HG03139 (cell line): Measurements from ENCODE around the gene SH3RF3.

Source experiments
- ATAC-seq: cut with Tn5 transposase; IDR thresholded peaks from one replicate; pipeline ENCODE4 v1.9.1; 2021; ENCODE audit not compliant: unreplicated experiment

The SH3RF3 gene

GRCh38 chr2:109486711-109487535, 357.9 kb downstream of the SH3RF3 start:
- ATAC-seq = no peak

- ATAC-seq = no peak
Observed at GRCh38 chr2:109487536-109487869, 358.5 kb downstream of the SH3RF3 start.

DNA sequence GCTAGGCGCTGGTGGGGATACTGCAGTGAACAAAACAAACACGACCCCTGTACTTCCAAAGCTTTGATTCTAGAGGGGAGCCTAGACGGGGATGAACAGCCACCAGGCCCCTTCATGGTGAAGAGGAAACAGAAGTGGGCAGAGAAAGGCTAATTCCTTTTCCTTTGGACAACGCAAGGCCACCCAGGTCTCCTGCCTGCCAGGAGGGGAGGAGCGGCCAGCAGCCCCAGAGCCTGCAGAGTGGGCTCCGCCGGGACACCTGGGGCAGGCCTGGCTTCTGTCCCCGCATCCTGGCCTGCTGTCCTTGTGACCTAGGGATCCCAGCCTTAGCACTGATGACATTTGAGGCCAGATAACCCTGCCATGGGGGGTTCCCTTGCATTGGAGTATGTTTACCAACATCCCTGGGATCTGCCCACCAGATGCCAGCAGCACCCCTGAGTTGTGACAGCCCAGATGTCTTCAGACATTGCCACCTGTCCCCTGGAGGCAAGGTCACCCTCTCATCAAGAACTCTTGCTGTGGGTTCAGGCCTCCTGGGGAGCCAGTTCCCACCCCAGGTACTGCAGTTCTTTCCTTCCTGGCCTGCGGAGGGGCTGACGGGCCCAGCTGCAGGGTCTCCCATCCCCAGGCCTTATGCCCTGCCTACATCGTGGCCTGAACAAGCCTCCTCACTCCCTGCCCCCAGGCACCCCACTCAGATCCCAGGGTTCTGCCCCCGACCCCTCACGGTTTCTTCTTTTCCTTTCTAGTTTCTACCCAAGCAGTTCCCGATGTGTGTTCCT, 359.1 kb downstream of the SH3RF3 start:
- ATAC-seq = no peak

DNA sequence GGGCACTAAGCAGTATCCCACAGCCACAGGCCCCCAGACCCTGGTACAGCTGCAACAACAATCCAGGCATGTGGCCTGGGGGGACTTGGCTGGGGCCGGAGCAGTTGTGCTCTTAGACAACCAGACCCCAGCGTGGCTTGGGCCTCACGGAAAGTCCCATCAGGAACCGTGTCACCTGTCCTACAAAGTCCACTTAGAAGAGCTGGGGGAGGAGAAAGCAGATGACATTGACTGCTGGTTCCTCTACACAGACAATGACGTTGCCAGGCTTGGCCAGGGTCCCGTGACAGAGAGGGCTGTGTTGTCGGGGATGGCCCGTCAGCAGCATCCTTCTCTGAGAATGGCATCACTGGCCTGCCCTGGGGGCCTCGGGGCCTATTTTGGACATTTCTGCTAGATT, 360.3 kb downstream of the SH3RF3 start:
- no peak for ATAC-seq

- ATAC-seq = no peak
Observed at GRCh38 chr2:109493176-109493935, 364.4 kb downstream of the SH3RF3 start.

DNA sequence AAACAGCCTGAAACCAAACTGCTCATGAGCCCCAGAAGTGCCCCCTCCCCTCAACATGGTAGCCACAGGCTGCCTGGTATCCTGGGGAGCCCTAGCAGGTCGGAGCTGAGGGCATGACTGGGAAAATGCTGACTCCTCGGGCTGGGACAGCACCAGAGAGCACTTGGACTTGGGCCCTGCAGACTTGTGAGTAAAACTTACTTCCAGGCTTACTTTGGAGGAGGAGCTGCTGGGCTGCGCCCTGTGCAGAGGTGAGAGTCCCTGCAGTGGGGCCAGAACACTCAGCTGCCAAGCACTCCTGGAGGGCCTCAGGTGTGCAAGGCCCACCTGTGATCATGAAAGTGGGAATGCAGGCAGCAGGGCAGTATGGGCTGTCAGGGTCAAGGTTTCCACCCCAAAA, 365.3 kb downstream of the SH3RF3 start:
- ATAC-seq = no peak

- ATAC-seq = no peak
Observed at GRCh38 chr2:109497463-109497862, 368.5 kb downstream of the SH3RF3 start.

GRCh38 chr2:109497911-109498870, 369.2 kb downstream of the SH3RF3 start:
- ATAC-seq = no peak

- ATAC-seq = no peak
Observed at GRCh38 chr2:109498906-109499305, 369.9 kb downstream of the SH3RF3 start.

DNA sequence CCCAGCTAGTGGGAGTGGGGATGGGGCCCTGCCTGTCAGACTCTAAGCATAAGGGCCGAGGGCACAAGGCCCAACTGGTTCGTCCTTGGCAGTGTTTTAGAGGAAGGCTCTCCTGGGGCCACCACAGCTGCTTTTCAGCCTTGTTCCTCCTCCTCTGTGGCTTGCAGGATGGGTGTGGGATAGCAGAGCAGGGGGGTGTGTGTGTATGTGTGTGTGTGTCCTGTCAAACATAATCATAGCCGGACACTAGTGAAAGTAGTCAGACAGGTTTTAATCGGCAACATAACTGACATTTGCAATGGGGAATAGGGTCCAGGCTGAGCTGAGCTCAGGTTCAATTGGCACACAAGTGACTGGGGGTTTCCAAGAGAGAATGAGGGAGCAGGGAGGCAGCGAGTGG, 370.6 kb downstream of the SH3RF3 start:
- no peak for ATAC-seq

DNA sequence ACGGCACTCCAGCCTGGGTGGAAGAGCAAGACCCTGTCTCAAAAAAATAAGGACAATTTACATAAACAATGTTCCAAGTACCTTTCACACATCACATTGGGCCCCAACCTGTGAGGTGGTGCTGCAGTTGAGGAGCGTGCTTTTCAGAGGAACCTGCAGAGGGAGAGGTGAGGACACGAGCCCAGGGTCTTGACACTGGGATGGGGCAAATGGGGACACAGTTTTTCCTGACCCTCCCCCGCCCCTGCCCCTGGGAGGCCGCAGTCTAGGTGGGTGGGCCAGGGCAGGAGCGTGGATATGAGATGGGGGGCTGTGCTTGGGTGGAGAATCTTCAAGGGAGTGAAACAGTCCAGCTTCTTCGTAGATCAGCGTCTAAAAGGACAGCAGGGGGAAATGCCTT, 371.9 kb downstream of the SH3RF3 start:
- no peak for ATAC-seq

DNA sequence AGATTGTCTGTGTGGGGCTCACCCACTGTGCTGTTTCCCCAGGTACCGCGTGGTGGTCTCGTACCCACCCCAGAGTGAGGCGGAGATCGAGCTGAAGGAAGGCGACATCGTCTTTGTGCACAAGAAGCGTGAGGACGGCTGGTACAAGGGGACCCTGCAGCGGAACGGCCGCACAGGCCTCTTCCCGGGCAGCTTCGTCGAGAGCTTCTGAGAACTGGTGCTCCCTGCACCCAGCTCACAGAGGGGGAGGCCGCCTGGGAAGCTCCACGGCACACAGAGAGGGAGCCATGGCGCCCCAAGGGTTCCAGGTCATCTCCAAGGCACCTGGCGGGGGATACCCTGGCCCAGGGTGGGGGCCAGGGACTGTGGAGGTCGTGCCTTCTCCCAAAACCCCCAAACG, 372.5 kb downstream of the SH3RF3 start:
- no peak for ATAC-seq

- no peak for ATAC-seq
Observed at GRCh38 chr2:109503191-109503590, 374.2 kb downstream of the SH3RF3 start.

DNA sequence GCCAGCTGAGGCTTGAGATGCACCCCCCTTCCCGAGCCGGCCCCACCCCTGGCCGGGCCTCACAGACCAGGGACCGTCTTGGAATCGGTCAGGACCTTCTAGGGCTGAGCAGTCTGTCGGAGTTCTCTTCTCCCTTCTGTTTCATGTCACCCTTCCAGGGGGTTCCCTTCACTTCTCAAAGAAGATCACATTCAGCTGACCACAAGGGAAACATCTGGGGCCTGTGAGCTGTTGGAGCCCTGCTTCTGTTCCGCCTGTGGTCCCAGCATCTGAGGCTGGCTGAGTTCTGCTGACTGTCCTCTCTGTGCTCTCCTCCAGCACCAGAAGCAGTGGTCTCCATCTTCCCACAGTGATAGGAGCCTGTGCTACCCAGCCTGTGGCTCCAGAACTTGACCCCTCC, 378.2 kb downstream of the SH3RF3 start:
- ATAC-seq = no peak

GRCh38 chr2:109507828-109508227, 378.8 kb downstream of the SH3RF3 start:
- ATAC-seq = no peak

GRCh38 chr2:109508556-109508955, 379.6 kb downstream of the SH3RF3 start:
- no peak for ATAC-seq

DNA sequence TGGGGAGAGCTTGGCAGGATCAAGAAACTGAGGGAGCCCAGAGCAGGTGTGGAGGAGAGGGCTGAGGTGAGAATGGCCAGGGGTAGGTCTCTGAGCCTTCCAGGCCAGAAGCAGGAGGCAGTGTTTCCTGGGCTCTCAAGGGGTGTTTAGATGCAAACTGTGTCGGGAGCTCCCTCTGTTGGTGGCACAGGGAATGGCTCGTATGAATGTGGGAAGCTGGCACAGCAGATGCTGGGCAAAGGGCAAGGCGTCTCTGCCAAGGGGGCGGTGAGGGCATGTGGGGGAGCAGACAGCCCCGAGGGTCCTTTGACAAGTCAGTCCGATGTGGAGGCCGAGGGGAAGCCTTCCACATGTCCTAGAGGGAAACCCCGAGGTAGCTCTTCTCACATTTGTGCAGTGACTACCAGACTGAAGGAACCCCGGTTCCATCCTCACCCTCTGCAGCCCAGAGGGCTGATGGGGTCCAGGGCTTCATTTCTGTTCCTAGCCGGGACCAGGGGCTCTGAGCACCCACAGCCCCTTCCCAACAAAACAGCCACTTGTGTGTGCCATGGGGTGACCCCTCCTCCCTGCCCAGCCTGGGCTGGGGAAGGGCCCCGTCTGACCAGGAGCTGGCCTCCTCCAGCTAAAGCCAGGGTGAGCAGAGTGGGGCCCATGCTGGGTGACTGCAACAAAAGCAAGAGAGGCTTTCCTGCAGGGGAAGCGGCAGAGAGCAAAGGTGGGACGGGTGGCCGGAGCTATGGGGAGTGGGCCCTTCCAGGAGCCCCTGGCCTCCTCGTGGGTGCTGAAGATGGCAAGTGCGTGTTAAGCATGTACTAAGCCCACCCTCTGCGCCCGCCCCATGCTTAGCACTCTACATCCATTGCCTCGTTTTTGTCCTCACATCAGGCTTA, 381.4 kb downstream of the SH3RF3 start:
- no peak for ATAC-seq

DNA sequence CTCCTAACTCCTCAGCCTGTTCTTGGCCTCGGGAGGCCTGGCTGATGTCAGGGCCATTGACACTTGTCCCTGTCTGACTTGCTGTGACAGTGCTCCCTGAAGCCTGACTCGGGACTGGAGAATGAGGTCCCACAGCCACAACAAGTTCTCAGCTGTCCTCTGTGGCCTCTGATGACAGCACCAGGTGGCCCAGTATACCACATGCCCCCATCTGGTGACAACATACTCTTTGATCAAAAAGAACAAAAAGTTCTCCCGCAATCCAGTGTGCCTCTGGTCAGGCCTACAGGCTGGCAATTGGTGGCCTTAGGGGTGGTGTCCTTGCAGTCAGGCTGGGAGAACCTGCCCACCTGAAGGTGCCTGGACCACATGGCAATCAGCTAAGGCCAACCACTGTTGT, 382.2 kb downstream of the SH3RF3 start:
- no peak for ATAC-seq

- no peak for ATAC-seq
Observed at GRCh38 chr2:109512076-109512475, 383.1 kb downstream of the SH3RF3 start.

DNA sequence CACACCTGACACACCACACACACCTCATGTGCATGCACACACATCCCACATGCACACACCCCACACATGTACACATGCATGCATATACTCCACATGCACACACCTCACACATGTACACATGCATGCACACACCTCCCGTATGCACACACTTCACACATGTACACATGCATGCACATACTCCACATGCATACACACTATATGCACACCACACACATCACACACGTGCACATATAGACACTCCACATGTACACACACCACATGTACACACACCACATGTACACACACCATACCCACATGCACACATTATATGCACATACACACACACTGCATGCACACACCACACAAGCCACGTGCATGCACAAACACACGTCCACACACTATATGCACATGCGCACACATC, 384.2 kb downstream of the SH3RF3 start:
- ATAC-seq = no peak
